GM18951 (cell line): ENCODE data around the gene SMC6.
A peak's percentile ranks its signal among the peaks of the same experiment; 100 is the strongest.

Experiments
- POLR2A ChIP-seq: IDR thresholded peaks from 4 replicates; pipeline ENCODE4 v1.6.1; 2011; ENCODE audit warnings: mild to moderate bottlenecking; ENCODE audit not compliant: insufficient read length, insufficient read depth; ENCODE audit errors: extremely low read depth
- in situ Hi-C: fragments of 300-500 bp; cut with MboI; formaldehyde crosslinking; loops from one replicate; pipeline ENCODE4 v1.12.0; 2022; ENCODE audit warnings: low sequenced_read_pairs, mixed read lengths, inconsistent platforms; ENCODE audit not compliant: unreplicated experiment

The SMC6 gene

DNA sequence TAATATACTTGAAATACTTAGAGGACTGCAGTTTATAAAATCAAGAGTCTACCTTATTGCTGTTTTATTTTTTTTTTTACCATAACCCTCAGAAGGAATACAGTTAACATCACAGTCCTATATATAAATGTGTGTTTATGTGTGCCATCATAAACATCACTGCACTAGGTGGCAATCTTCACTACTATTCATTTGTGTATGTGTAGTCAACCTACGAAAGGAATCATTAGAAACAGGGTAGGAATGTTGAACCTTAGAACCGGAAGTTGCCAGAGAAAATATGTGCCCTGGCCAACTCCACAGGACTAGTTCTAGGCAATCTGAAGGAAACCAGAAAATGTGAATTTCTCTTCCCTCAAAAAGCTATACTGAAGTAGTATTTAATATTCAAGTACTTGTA, 3.7 kb upstream of the SMC6 start:
- no peak for TF ChIP-seq POLR2A
- in situ Hi-C loops: no loop called here

GRCh38 chr2:17756668-17757067, 3.1 kb upstream of the SMC6 start:
- TF ChIP-seq POLR2A: no peak
- in situ Hi-C loops: no loop called here

DNA sequence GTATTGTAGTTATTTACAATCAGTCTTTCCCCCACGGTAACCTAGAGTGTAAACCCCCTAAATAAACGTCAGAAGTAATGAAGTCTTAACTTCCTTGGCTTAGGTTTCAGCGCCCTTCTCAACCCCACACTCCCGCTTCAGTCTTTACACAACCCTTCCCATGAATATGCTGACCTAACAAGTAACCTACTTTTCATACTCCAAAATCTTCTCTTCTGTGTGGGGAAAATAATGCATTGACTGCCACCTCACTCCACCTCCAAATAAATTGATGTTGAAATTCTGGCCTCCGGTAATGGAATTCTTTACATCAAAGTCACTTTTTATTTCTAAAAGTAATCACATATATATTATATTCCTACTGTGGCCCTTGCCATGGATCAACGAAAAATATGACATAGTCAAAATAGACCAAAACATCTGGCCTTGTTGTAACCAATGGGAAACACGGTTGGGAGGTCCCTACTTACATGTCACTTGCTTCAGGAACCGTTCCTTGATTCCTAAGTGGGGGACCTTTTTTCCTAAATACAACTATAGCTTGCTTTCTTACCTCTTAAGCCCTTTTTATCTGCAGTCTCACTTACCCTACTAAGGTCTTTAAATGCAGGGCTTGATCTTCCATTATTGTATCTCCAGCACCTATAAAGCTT, 1.3 kb upstream of the SMC6 start:
- TF ChIP-seq POLR2A: no peak
- in situ Hi-C loops: no loop called here

DNA sequence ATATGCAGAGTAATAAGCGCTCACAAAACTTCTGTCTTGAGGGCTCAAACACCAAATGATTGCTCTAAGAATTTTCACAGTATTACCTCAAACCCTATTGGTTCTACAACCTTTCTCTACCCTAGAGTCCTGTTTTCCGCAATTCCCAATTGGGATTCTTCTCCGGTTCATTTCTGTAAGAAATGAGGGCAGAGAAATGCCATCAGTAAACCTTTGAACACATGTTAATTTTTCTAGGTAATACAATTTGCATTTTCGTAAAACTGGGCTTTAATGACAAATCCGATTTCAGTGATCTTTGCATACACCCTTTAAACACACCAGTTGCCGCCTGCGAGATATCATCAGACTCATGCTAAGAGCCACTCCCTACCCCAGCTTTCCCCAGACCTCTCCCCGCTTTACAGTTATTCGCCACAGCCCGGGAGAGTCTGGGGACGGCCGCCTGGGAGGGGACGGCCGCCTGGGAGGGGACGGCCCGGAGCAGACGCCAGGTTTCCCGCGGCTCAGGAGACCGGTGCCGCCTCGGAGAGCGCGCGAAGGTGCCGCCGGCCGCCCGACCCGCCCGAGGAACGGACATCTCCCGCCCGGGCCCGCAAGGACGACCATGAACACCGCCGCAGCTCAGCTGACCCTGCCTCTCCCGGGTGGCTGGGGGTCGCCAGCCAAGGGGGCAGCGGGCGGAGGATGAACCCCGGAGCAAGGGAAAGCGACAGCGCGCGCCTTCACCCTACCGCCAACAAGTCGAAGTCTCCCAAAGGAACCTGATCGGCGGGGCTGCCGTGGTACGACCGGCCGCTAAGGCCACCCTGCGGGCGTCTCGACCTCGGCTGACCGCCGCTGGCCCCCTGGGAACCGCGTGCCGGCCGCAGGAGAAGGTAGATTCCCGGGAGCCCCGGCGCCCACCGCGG, 463 bp downstream of the SMC6 start:
- in situ Hi-C loops: no loop called here
- TF ChIP-seq POLR2A: peak; percentile 64

DNA sequence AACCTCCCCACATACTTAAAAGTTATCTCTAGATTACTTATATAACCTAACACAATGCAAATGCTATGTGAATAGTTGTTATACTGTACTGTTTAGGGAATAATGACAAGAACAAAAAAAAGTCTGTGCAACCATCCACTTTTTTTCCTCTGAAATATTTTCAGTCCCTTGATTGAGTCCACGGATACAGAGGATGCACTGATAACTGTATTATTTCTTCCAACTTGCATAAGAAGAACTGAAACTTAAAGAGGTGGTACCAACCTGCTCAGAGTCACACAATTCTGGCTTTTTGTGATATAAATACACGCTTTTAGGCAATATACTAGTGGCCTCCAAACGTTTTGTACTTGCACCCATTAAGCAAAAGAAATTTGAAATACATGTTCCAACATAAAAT, 1.4 kb downstream of the SMC6 start:
- TF ChIP-seq POLR2A: no peak
- in situ Hi-C loops: no loop called here

DNA sequence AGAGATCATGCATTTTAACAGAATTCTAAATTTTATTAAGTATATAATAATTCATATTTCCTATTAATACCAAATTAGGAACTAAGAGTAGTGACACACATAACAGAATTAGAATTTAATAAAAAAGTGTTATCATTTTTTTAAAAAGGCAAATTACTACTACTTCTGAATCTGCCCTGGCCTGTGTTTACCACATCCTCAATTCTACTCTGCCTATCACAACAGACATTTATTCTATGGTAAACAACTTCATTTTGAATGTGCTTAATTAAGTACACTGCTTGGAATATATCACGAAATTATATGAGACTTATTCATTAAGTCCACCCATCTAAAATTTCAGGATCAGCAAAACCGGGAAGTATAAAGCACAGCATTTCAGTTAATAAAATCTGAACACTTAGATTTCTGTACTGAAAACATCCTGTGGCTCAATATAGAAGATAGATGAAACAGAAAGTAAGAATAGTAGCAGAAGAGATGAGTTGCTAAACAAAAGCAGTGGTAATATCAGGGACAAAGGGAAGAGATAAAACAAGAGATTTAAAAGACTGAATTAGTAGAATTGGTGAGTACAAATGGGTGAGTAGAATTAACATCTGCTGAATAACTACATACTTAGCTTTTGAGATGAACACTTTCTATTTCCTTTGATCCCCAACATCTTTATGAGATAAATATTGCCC, 3.7 kb downstream of the SMC6 start:
- no peak for TF ChIP-seq POLR2A
- in situ Hi-C loops: no loop called here

DNA sequence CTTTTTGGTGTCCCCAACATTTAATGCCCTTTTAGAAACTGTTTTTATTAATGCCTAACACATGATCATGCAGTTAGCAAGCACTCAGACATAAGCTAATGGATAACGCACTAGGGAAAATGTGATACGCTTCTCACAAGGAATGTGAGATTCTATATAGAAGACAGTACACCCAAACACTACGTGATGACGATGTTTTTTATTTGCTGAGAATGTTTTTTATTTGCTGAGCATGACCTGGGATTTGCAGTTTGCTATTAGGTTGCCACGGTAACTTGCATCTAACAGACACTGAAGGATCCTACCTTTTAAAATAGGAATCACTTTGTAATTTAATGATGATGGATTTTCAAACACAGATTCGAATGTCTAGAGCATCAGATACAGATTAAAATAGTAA, 4.9 kb downstream of the SMC6 start:
- no peak for TF ChIP-seq POLR2A
- in situ Hi-C loops: no loop called here

GRCh38 chr2:17747684-17748452, 5.7 kb downstream of the SMC6 start:
- TF ChIP-seq POLR2A: no peak
- in situ Hi-C loops: no loop called here

DNA sequence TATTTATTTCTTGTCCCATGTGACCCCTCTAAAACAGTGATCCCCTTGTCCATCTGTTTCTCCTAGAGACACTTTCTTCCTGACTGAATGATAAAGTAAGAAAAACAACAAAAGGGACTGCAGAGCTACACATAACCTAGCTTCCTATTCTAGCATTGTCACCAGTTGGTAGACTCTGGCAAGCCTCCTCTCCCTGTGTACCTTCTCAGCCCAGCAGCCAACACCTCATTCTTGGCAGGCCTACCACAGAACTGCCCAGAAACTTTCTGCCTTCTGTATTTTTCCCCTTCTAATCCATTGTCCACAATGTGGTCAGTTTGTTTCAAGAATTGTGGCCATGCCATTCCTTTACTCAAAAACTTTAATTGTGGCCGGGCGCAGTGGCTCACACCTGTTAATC, 13.4 kb downstream of the SMC6 start:
- TF ChIP-seq POLR2A: no peak
- in situ Hi-C loops: no loop called here

DNA sequence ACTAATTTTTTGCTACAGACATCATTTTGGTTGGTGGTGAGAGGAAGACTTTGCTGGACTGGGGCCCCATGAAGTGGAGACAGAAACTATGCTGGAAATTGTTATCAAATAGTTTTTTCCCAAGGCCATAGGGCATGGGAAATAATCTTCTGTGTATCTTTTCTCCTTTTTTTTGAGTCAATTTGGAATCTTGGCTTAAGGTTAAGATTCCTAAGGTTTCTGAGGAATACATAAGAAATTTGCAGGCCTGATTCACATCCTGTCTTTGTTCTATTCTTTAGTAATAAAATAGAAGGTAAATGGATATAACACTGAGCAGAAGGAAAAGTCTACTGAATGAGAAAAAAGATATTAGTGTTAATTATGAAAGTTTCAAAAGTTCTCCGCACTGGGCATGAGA, 16.6 kb downstream of the SMC6 start:
- in situ Hi-C loops: no loop called here
- TF ChIP-seq POLR2A: no peak

- no peak for TF ChIP-seq POLR2A
- in situ Hi-C loops: no loop called here
Measured at GRCh38 chr2:17735864-17736263, 17.7 kb downstream of the SMC6 start.

GRCh38 chr2:17733599-17733998, 20.0 kb downstream of the SMC6 start:
- in situ Hi-C loops: no loop called here
- no peak for TF ChIP-seq POLR2A

DNA sequence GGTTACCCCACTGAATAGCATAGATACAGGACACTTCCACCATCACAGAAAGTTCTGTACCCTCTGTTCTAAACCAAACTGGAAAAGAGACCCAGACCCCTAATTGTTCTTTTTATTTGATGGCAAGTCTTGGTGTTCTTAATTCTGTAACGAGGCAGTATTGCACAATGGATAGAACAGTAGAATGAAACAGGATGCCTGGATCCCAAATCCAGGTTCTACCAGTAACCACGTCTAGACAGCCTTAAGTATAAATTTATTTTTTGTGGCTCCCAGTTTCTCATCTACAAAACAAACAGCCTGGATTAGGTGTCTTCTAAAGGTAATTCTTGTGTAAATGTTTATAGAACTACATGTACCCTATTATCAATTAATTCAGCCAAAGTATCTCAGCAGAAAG, 23.7 kb downstream of the SMC6 start:
- in situ Hi-C loops: no loop called here
- no peak for TF ChIP-seq POLR2A
